Liver (tissue), 3 donors: ENCODE results near the gene AP1M1.

Experiments
- CTCF ChIP-seq: fragments of 150-350 bp; IDR thresholded peaks from 2 replicates; pipeline ENCODE4 v1.5.1; 2017; ENCODE audit warnings: improper control_type of control experiment, low read depth, low read length; ENCODE audit not compliant: missing input control
- EGR1 ChIP-seq, 2 donors: IDR thresholded peaks; 2 replicates each; pipeline ENCODE4 v1.6.1; 2016 to 2018; ENCODE audit warnings: antibody characterized with exemption in 2 of 2, low read depth in 2 of 2
- RAD21 ChIP-seq, 2 donors: IDR thresholded peaks; 2 replicates each; pipeline ENCODE4 v1.6.1; 2016; ENCODE audit warnings: antibody characterized with exemption in 2 of 2, mild to moderate bottlenecking in 2 of 2
- donor health status: healthy.
- donor health status: healthy.

GRCh38 chr19:16224293-16225045, 26.8 kb downstream of the AP1M1 start:
- TF ChIP-seq EGR1 (IDR thresholded peaks at IDR 0.05; ENCODE audit: low read depth in 2 of 2) (no peak), CTCF (no peak), RAD21 (IDR thresholded peaks at IDR 0.05) (no peak)
